Left cardiac atrium (tissue), 4 donors: ENCODE results near the gene C9orf152. TPM values are rescaled to one million over a fixed set of nuclear protein-coding genes. Genes with fewer than 3 reads are reported as not detected.
A peak's percentile ranks its signal among the peaks of the same experiment; 100 is the strongest.

ENCODE experiments used
- ATAC-seq, 2 donors: fragments of 200-7000 bp; cut with Tn5 transposase; one replicate each; pipeline ENCODE4 v1.9.1; 2020; ENCODE audit warnings: mild to moderate bottlenecking in 2 of 2, moderate library complexity in 2 of 2
- DNase-seq: peaks from one replicate; pipeline ENCODE4 v3.0.0-alpha.2; 2020
- intact Hi-C, 2 donors: fragments of 100-400 bp; cut with DNase I; formaldehyde crosslinking; loops; one replicate each; pipeline versions ENCODE4 v1.14.1 to v1.15.1; 2022 to 2023
- total RNA-seq, 2 donors: library from RNA; stranded (reverse); fragmentation: NEBNext Ultra II Directional; extraction: Animal tissue kit (Norgen Biotek cat#: 25700); gene quantifications; one replicate each; pipeline ENCODE4 v1.2.1, GENCODE V29; 2021
- donor health status: DM: no; HTN: yes; CAD: no.
- donor health status: DM: no; HTN: yes; CAD: no; lungs with severe emphysema.
- donor health status: DM: yes; HTN: yes; CAD: no.
- donor health status: Dilated cardiomyopathy.

The C9orf152 gene
- total RNA-seq, 2 donors from 2014 or later = not detected

GRCh38 chr9:110188101-110188500 lies 19.9 kb downstream of the C9orf152 start:
- ATAC-seq = no peak
- DNase-seq = no peak
- intact Hi-C loops = loop anchor here in 1 of 2 donors (5.0 kb wide), 2 partner anchors 359 to 434 kb away; no protein-coding TSS in a partner anchor

- intact Hi-C loops = loop anchor here in 1 of 2 donors (5.0 kb wide), 2 partner anchors 360 to 435 kb away; no protein-coding TSS in a partner anchor
- DNase-seq (no peak), ATAC-seq (no peak)
These were observed 20.8 kb downstream of the C9orf152 start for GRCh38 chr9:110187126-110187525.

- DNase-seq (no peak), ATAC-seq (no peak)
- intact Hi-C loops = loop anchor here in 1 of 2 donors (5.0 kb wide), 2 partner anchors 361 to 436 kb away; no protein-coding TSS in a partner anchor
These were observed 21.7 kb downstream of the C9orf152 start for GRCh38 chr9:110186254-110186653.

- intact Hi-C loops = loop anchor here in 1 of 2 donors (5.0 kb wide), 2 partner anchors 361 to 436 kb away; no protein-coding TSS in a partner anchor
- ATAC-seq (no peak), DNase-seq (no peak)
These were observed 22.2 kb downstream of the C9orf152 start for GRCh38 chr9:110185806-110186205.

- DNase-seq (peak; percentile 42), ATAC-seq (peak; percentile 60 to 67)
- intact Hi-C loops = no loop called here
These were observed 24.5 kb downstream of the C9orf152 start for GRCh38 chr9:110183208-110184145.

- ATAC-seq (peak in 1 of 2 donors; percentile 57), DNase-seq (peak; percentile 42)
- intact Hi-C loops = no loop called here
These were observed 27.2 kb downstream of the C9orf152 start for GRCh38 chr9:110180511-110181434.

GRCh38 chr9:110179734-110180133 lies 28.2 kb downstream of the C9orf152 start:
- DNase-seq (no peak), ATAC-seq (no peak)
- intact Hi-C loops = no loop called here

GRCh38 chr9:110178281-110178680 lies 29.7 kb downstream of the C9orf152 start:
- ATAC-seq (no peak), DNase-seq (no peak)
- intact Hi-C loops = no loop called here

GRCh38 chr9:110175275-110175968 lies 32.5 kb downstream of the C9orf152 start:
- ATAC-seq (no peak), DNase-seq (no peak)
- intact Hi-C loops = no loop called here

- ATAC-seq (no peak), DNase-seq (no peak)
- intact Hi-C loops = no loop called here
These were observed 34.7 kb downstream of the C9orf152 start for GRCh38 chr9:110173322-110173642.

GRCh38 chr9:110170357-110171257 lies 37.4 kb downstream of the C9orf152 start:
- ATAC-seq (no peak), DNase-seq (no peak)
- intact Hi-C loops = no loop called here

GRCh38 chr9:110168486-110168885 lies 39.5 kb downstream of the C9orf152 start:
- DNase-seq (no peak), ATAC-seq (no peak)
- intact Hi-C loops = no loop called here

GRCh38 chr9:110161940-110162339 lies 46.0 kb downstream of the C9orf152 start:
- ATAC-seq (no peak), DNase-seq (no peak)
- intact Hi-C loops = no loop called here

- intact Hi-C loops = no loop called here
- DNase-seq (no peak), ATAC-seq (no peak)
These were observed 47.3 kb downstream of the C9orf152 start for GRCh38 chr9:110160685-110161084.

- DNase-seq = no peak
- ATAC-seq = peak in 1 of 2 donors; percentile 30
- intact Hi-C loops = no loop called here
These were observed 47.8 kb downstream of the C9orf152 start for GRCh38 chr9:110160123-110160522.

- ATAC-seq (no peak), DNase-seq (no peak)
- intact Hi-C loops = loop anchor here (10.0 kb wide), 2 partner anchors 253 to 583 kb away; no protein-coding TSS in a partner anchor
These were observed 49.9 kb downstream of the C9orf152 start for GRCh38 chr9:110157823-110158664.

- ATAC-seq = peak; percentile 53
- DNase-seq = no peak
- intact Hi-C loops = loop anchor here (10.0 kb wide), 2 partner anchors 252 to 582 kb away; no protein-coding TSS in a partner anchor
These were observed 51.1 kb downstream of the C9orf152 start for GRCh38 chr9:110156902-110157301.
